ENCODE data around the gene THOC6.

- TF ChIP-seq, protein P1, sequence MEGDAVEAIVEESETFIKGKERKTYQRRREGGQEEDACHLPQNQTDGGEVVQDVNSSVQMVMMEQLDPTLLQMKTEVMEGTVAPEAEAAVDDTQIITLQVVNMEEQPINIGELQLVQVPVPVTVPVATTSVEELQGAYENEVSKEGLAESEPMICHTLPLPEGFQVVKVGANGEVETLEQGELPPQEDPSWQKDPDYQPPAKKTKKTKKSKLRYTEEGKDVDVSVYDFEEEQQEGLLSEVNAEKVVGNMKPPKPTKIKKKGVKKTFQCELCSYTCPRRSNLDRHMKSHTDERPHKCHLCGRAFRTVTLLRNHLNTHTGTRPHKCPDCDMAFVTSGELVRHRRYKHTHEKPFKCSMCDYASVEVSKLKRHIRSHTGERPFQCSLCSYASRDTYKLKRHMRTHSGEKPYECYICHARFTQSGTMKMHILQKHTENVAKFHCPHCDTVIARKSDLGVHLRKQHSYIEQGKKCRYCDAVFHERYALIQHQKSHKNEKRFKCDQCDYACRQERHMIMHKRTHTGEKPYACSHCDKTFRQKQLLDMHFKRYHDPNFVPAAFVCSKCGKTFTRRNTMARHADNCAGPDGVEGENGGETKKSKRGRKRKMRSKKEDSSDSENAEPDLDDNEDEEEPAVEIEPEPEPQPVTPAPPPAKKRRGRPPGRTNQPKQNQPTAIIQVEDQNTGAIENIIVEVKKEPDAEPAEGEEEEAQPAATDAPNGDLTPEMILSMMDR (IDR thresholded peaks at IDR 0.05) = no peak
- no peak for TF ChIP-seq EZH2 (IDR thresholded peaks at IDR 0.05)
Measured at GRCh38 chr16:3028716-3029319, 5.0 kb downstream of the THOC6 start.

Data from neural progenitor cell (in vitro differentiated cells).